Activated CD4-positive, CD25-positive, alpha-beta regulatory T cell treated with anti-CD3 and anti-CD28 coated beads, Interleukin-2, amount 50 U/mL, for 16 hours (primary cell): ENCODE measurements around the gene EXOSC9.

Source experiments
- DNase-seq: peaks from one replicate; pipeline ENCODE4 v3.0.0-alpha.2; 2020; ENCODE audit warnings: low read depth, low spot score

Gene EXOSC9

DNA sequence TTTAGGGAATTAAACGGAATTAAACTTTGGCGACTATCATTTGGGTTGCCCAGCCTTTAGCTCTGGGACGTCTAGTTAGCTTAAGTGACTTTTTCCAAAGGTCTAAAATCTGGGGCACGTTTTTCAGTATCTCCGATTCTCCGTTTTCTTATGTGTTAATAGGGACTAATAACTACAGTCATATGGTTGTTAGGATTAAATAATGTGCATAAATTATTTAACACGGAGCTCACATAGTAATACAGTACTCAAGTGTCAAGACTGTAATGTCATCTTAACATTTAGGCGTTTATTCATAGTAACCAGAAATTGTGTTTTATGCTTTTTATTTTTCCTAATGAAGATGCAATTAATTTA is 23.0 kb downstream of the EXOSC9 start:
- DNase-seq: no peak

DNA sequence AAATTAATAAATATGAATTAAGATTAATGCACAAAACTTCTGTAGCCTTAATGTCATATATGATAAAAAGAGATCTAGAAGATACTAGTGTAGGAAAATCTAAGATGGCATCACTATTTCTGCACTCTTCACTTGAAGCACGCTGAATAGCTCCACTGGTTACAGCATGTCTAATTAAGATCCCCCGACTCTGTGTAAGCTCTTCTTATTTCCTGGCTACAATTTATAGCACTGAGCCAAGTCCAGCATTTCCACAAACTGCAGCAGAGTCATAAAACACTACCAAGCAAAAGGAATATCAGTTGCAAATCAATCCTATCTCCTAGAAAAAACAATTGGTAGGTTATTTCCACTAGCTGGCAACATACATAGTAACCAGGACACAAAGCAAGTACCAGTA is 23.8 kb downstream of the EXOSC9 start:
- no peak for DNase-seq

DNA sequence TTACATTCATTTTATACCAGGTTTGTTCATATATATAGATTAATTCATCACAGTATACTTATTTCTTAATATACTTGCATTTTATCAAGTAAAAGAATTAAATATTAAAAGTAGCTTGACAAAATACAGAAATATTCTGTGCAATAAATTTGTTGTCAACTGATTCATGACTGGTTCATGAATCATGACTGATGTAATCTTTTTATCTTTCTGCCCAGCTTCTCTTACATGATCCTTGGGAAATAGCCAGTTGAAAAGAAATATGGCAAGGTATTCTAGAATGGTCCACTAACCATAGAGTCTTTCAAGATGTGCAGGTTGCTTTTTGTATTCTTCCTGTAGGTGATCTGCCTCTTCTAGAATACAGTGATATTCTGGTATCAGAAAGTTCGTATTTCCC is 26.7 kb downstream of the EXOSC9 start:
- no peak for DNase-seq

DNA sequence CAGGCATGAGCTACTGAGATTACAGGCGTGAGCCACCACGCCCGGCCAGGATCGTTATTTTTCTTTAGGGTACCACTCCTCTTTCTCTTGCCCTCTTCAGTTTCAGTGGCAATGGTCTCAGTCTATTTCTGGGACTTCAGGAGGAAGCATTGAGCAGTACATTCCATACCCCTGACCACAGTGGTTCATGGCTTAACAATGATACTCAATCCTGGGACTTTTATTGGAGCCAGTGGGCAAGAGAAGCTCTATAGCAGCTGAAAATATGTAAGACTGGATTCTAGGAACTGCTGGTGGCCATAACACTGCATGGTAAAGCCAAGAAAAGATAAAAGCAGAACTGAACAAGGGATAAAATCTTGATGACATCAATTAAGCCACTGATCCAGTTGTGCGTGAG is 28.4 kb downstream of the EXOSC9 start:
- DNase-seq: no peak

DNA sequence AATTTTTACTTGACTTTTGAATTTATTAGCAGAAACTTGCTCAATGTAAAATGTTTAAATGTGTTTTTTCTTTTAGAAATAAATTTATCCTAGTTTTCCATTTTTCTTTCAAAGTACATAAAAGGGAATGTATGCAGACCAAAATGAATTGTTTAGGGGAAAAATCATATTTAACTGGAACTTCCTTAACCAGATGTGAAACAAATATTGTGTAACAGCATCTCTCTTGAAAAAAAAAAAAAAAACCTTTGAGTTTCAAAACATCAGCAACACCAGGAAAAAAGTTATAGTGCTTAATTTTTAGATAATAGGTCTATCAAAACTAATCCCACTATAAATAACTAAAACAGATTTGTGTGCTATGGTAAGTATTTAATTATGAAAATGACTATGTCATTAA is 37.0 kb downstream of the EXOSC9 start:
- no peak for DNase-seq

DNA sequence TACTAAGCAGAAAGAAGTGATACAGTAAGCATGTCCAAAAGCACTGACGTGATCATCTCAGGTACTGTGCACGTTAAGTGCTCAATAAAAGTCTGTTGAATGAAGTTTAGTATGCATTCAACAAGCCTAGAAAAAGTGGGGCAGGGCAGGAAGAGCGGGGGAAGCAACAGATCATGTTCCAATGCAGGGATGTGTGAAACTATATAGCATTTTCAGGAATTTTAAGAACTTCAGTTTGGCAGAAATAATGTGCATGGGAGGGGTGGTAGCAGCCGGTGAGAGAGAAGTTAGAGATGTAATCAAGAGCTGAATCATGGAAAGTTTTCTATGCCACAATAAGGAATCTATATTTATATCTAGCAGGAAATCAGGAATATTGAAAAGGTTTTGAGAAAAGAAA is 41.7 kb downstream of the EXOSC9 start:
- no peak for DNase-seq

DNA sequence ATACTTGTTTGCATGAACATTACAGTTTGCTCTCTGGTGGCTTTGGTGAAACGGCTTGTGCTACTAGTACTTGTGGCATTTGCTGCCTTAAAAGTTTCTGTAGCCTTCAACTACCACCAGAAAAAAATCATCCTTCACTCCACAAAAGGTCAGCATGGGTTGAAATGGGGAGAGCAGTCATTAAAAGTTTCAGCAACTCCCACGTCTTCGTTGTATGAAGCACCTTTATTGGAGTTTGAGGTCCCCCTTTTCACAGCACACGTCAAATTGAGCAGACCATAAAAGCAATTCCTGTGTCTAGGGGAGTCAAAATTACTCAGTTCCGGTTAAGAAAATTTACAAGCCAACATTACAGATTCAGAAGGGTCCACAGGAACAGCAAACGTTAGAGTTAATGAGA is 45.5 kb downstream of the EXOSC9 start:
- no peak for DNase-seq

DNA sequence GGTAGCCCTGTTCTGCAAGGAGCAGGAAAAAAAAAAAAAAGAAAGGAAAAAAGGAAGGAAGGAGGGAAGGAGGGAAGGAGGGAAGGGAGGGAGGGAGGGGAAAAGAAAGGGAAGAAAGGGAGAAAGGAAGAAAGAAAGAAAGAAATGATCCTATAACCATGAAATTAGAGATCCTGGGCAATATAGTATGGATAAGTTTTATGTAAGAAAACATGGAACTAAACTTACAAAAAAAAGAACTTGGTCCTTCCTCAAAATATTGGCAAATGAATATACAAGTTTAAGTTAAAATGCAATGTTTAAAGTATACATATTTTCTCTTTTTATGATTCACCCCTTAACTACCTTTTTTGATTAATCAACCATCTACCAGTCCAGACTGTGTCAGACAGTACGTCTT is 50.2 kb downstream of the EXOSC9 start:
- no peak for DNase-seq

DNA sequence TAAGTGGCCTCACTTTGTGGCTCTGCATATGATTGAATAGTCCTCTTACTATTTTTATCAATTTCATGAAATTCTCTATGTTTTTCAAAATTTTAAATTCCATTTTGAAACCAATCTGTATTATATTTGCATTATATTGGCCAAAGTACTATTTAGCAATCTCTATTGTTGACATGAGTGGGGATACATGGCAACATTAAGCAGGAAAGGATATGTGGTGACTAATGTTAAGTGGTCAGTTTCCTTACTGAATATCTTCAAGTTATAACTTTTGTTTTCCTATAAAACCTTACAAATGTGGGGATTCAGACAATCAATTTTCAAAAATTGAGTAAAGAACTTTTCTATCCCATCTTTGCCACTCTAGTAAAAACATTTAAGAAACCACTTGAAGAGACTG is 59.0 kb downstream of the EXOSC9 start:
- DNase-seq: no peak

DNA sequence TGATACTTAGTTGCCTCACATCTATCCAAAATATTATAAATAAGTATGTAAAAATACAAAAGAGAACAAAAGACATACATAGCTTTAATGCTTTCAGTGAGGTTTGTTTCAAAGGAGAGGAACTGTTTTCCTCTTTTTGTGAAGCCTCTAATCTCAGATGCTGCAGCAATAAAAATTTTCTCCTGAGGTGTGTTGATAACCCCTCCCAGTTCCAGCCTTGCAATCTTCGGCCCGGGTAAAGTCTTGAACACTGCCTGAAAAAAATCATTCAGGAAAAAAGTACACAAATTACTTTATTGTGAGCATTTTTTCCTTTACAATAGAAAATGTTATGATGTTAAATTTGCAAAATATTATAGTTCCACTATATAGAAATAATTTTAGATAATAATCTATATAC is 60.3 kb downstream of the EXOSC9 start:
- DNase-seq: no peak

DNA sequence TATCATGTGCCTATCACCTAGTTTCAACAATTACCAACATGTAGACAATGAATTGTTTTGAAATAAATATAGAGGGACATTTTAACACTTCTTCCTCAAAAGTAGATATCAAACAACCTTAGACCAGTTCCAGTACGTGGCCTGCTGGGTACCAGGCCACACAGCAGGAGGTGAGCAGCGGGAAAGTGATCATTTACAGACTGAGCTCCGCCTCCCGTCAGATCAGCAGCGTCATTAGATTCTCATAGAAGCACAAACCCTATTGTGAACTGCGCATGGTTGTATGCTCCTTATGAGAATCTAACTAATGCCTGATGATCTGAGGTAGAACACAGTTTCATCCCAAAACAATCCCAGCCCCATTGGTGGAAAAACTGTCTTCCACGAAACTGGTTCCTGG is 62.7 kb downstream of the EXOSC9 start:
- no peak for DNase-seq
